GM12865 (cell line): ENCODE data around the gene MAMDC2.

Experiments used
- DNase-seq: peaks from one replicate; pipeline ENCODE4 v3.0.0; 2010; ENCODE audit warnings: low read depth
- H3K4me3 ChIP-seq: 2 replicates; pipeline ENCODE4 v1.5.1; 2011; ENCODE audit warnings: mild to moderate bottlenecking, low read depth, low read length, control low read depth
- TF ChIP-seq, protein P1 (sequence below): IDR thresholded peaks from 2 replicates; pipeline ENCODE4 v1.5.1; 2011; ENCODE audit warnings: low read length, control low read depth, low read depth, inconsistent platforms; ENCODE audit not compliant: insufficient read depth; ENCODE audit errors: missing control alignments

Gene MAMDC2

DNA sequence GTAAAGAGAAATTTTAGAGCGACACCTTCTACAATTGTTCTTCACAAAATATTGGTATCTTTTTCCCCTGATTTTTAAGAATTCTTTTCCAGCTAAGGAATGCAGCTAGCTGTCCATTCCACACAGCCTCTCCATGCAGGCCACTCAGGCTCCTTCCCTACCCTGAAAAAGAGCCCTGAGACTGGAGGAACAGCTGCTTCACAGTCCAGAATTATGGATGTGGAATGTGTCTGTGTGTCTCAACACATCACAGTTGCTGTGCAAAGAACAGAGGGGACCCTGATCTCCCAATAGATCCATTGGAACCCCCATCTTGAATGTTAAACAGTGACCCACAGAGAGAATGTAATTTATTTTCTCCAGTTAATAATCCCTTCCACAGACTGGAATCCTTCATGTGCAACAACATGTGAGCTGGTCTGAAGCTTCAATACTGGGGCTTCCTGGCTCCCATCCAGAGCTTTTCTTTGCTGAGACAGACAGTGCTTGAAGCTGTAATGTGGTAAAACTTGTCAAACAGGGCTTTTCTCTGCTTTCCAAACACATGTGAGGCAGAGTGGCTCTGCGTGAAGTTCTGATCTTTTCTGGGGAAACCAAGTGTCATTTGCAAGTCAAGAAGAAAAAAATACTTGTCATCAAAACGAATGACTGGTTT, 161.8 kb downstream of the MAMDC2 start:
- TF ChIP-seq, protein P1, sequence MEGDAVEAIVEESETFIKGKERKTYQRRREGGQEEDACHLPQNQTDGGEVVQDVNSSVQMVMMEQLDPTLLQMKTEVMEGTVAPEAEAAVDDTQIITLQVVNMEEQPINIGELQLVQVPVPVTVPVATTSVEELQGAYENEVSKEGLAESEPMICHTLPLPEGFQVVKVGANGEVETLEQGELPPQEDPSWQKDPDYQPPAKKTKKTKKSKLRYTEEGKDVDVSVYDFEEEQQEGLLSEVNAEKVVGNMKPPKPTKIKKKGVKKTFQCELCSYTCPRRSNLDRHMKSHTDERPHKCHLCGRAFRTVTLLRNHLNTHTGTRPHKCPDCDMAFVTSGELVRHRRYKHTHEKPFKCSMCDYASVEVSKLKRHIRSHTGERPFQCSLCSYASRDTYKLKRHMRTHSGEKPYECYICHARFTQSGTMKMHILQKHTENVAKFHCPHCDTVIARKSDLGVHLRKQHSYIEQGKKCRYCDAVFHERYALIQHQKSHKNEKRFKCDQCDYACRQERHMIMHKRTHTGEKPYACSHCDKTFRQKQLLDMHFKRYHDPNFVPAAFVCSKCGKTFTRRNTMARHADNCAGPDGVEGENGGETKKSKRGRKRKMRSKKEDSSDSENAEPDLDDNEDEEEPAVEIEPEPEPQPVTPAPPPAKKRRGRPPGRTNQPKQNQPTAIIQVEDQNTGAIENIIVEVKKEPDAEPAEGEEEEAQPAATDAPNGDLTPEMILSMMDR = no peak
- H3K4me3 ChIP-seq = no peak overlapping the region
- no peak for DNase-seq

DNA sequence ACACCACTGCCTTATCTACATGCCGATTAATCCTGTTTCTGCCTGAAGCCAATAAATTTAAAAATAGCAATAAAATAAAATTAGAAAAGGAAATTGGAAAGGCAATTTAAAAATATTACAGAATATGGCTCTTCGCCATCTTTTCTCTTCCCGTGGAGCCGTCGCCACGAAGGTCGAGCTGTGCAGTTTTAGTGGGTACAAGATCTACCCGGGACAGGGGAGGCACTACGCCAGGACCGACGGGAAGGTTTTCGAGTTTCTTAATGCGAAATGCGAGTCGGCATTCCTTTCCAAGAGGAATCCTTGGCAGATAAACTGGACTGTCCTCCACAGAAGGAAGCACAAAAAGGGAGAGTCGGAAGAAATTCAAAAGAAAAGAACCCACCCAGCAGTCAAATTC, 173.4 kb downstream of the MAMDC2 start:
- TF ChIP-seq, protein P1 = no peak
- no peak overlapping the region for H3K4me3 ChIP-seq
- DNase-seq = no peak

DNA sequence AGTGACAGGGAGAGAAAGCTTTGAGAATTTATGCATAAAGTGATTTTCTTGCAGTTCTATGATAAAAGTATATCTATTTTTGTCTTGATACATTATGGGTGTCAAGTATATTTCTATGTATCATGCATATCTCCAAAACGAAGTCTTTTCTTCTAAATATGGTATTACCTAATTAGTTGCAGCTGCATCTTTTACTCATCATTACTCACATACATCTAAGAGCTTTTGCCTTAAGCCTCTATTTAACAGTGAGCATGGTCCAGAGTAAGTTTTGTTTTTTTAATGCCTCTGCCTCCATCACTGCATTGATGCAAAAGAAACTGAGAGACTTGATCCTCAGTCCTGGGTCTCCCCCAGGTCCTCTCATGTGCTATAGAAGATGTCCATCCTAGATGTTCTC, 175.1 kb downstream of the MAMDC2 start:
- no peak overlapping the region for H3K4me3 ChIP-seq
- no peak for DNase-seq
- TF ChIP-seq, protein P1 = no peak

DNA sequence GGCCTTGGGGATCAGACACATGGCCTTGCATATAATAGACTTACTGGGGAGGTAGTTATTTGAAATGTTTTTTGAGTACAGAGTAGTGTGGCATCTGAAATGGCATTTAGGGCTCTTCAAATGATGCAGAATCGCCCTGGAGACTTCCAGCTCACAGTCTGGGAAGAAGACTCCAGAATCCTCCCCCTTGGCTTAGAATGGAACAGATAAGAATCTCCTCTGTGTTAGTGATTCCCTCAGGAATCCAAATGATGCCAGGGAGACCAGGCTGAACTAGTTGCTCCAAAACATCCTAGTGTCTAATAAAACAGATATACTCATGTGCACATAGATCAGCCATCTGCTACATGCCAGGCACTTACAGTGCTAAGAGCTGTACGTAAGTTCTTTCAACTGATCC, 176.6 kb downstream of the MAMDC2 start:
- H3K4me3 ChIP-seq = no peak overlapping the region
- TF ChIP-seq, protein P1 = no peak
- DNase-seq = no peak

DNA sequence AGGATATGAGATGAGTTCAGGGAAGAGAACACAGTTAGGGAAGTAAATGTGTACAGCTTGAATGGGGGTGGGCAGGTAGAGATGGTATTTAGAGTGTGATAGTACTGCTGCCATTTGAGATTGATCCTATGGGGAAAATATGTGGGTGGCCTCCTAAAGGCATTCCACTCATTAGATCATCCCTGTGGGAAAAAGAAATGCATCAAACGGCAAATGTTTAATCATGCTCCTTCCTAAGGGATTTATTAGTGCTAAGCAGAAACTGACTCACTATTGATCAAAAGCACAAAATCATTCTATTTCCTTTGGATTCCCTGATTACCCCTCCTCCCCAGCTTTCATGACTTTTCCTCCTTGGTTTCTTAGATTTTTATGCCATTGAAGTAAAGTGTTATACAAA, 178.7 kb downstream of the MAMDC2 start:
- no peak for DNase-seq
- TF ChIP-seq, protein P1 = no peak
- no peak overlapping the region for H3K4me3 ChIP-seq

DNA sequence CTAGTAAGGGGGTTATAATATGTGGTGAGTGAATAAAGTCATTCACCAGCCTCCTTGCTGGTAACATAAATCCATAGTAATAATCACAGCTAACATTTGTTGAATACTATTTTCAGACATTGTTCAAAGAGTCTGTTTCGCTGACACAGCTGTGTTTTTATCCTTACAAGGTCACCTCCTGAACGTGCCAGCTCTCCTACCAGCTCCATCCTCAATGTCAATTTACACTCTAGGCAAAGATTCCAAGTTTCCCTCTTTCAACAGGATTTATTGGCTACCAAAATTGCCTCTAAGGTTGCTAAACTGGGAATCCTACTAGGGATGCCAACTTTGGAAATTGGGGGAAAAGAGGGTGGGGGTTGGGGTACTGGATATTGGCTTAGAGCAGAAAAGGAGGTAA, 184.5 kb downstream of the MAMDC2 start:
- TF ChIP-seq, protein P1 = no peak
- no peak overlapping the region for H3K4me3 ChIP-seq
- DNase-seq = no peak

DNA sequence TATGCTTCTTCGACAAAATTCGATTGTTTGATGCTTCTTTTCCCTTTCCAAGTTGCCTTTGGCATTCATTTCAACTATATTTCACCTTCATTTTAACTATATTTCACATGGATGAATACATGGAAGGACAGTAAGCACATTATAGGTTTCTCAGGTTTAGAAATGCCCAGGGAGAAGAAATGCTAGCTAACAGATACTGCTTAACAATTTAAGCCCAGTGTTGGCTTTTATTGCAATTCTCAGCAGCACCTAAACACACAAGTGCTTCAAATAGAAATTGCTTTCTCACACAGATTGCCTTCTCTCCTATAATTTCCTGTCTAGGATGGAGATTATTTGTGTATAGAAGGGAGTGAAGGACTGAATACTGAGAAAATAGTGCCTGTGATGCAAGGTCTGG, 185.0 kb downstream of the MAMDC2 start:
- no peak for DNase-seq
- TF ChIP-seq, protein P1 = no peak
- H3K4me3 ChIP-seq = no peak overlapping the region
